ENCODE data around the gene RHBDL3.

GRCh38 chr17:32253117-32253611, 12.5 kb upstream of the RHBDL3 start:
- TF ChIP-seq CTCF (optimal IDR thresholded peaks at IDR 0.05 in 1 of 3, IDR thresholded peaks at IDR 0.05 in 1 of 3, conservative IDR thresholded peaks at IDR 0.05 in 1 of 3; ENCODE audit: extremely low read depth in 1 of 3, insufficient read depth in 2 of 3, low read length in 3 of 3) (peak; percentile 97 to 100 (median 99)), EZH2 (IDR thresholded peaks at IDR 0.05; ENCODE audit: low read length) (no peak)

Measured in keratinocyte (primary cell).